Stimulated activated CD8-positive, alpha-beta memory T cell treated with anti-CD3 and anti-CD28 coated beads, Interleukin-12 subunit alpha, Interleukin-12 subunit beta, amount 100 ng/mL, for 4 hours (primary cell): Measurements from ENCODE around the gene TRIM9.
"Not testable (repeated sequence)": the region's sequence is repeated elsewhere in the genome, so short reads cannot be mapped to it uniquely, and the experiment has no call there.

Experiments
- DNase-seq: peaks from one replicate; pipeline ENCODE4 v3.0.0-alpha.2; 2020; ENCODE audit warnings: low read depth

The TRIM9 gene

GRCh38 chr14:50963919-50964318, 131.0 kb downstream of the TRIM9 start:
- no peak for DNase-seq

GRCh38 chr14:50961605-50962221, 133.2 kb downstream of the TRIM9 start:
- no peak for DNase-seq

- DNase-seq = no peak
Observed at GRCh38 chr14:50957296-50957695, 137.6 kb downstream of the TRIM9 start.

- DNase-seq = not testable (repeated sequence)
Observed at GRCh38 chr14:50956421-50956820, 138.5 kb downstream of the TRIM9 start.

- DNase-seq = no peak
Observed at GRCh38 chr14:50955373-50956043, 139.4 kb downstream of the TRIM9 start.

- DNase-seq = no peak
Observed at GRCh38 chr14:50954811-50955372, 140.0 kb downstream of the TRIM9 start.

- DNase-seq = no peak
Observed at GRCh38 chr14:50953502-50953901, 141.4 kb downstream of the TRIM9 start.

GRCh38 chr14:50951032-50951431, 143.9 kb downstream of the TRIM9 start:
- DNase-seq = no peak

- no peak for DNase-seq
Observed at GRCh38 chr14:50948205-50948604, 146.7 kb downstream of the TRIM9 start.

- DNase-seq = no peak
Observed at GRCh38 chr14:50947446-50947845, 147.5 kb downstream of the TRIM9 start.

- no peak for DNase-seq
Observed at GRCh38 chr14:50946234-50946935, 148.5 kb downstream of the TRIM9 start.

GRCh38 chr14:50944647-50945413, 150.1 kb downstream of the TRIM9 start:
- no peak for DNase-seq

- DNase-seq = no peak
Observed at GRCh38 chr14:50943943-50944646, 150.8 kb downstream of the TRIM9 start, which contains the start of gene PYGL. Gene PYGL, minus strand, starts transcription at chr14:50944483. Its CDS starts 80 bp downstream, at chr14:50944403.

GRCh38 chr14:50943261-50943942, 151.5 kb downstream of the TRIM9 start:
- DNase-seq = no peak

- DNase-seq = not testable (repeated sequence)
Observed at GRCh38 chr14:50941638-50942037, 153.3 kb downstream of the TRIM9 start.

- no peak for DNase-seq
Observed at GRCh38 chr14:50941151-50941550, 153.8 kb downstream of the TRIM9 start.

GRCh38 chr14:50937800-50938199, 157.1 kb downstream of the TRIM9 start:
- no peak for DNase-seq

- no peak for DNase-seq
Observed at GRCh38 chr14:50937325-50937724, 157.6 kb downstream of the TRIM9 start.

GRCh38 chr14:50936882-50937281, 158.0 kb downstream of the TRIM9 start:
- no peak for DNase-seq

GRCh38 chr14:50936016-50936340, 158.9 kb downstream of the TRIM9 start:
- no peak for DNase-seq
